GM23338 (cell line): Measurements from ENCODE around the gene ZMYM4. TPM values are rescaled to one million over a fixed set of nuclear protein-coding genes. Genes with fewer than 3 reads are reported as not detected.
"Not testable (repeated sequence)": the region's sequence is repeated elsewhere in the genome, so short reads cannot be mapped to it uniquely, and the experiment has no call there.

Experiments
- ATAC-seq: fragments of 200-7000 bp; cut with Tn5 transposase; 3 replicates; pipeline ENCODE4 v1.9.1; 2020
- DNase-seq: peaks from one replicate; pipeline ENCODE4 v3.0.0-alpha.2; 2015; ENCODE audit warnings: low spot score
- H2AFZ ChIP-seq: fragments of 200-600 bp; sonication (generic); 2 replicates; pipeline ENCODE4 v1.8.0; 2016; ENCODE audit warnings: antibody characterized with exemption, mild to moderate bottlenecking, moderate library complexity
- H3F3A ChIP-seq: fragments of 200-600 bp; sonication (generic); replicated peaks from 2 replicates; pipeline ENCODE4 v1.8.0; 2017; ENCODE audit warnings: antibody characterized with exemption, mixed run types, low read depth
- H3K27ac ChIP-seq: fragments of 200-600 bp; sonication (generic); 2 replicates; pipeline ENCODE4 v1.6.1; 2016; ENCODE audit warnings: low read depth
- H3K27me3 ChIP-seq: fragments of 200-600 bp; sonication (generic); 2 replicates; pipeline ENCODE4 v1.8.0; 2016; ENCODE audit warnings: mild to moderate bottlenecking, mixed run types, moderate library complexity; ENCODE audit not compliant: insufficient read depth
- H3K36me3 ChIP-seq: fragments of 200-600 bp; sonication (generic); 2 replicates; pipeline ENCODE4 v1.8.0; 2016; ENCODE audit warnings: mild to moderate bottlenecking; ENCODE audit not compliant: insufficient read depth
- H3K4me1 ChIP-seq: fragments of 200-600 bp; sonication (generic); 2 replicates; pipeline ENCODE4 v1.8.0; 2016; ENCODE audit warnings: mild to moderate bottlenecking, moderate library complexity; ENCODE audit not compliant: insufficient read depth
- H3K4me2 ChIP-seq: fragments of 200-600 bp; sonication (generic); 2 replicates; pipeline ENCODE4 v1.7.1; 2017; ENCODE audit warnings: mixed run types
- H3K4me3 ChIP-seq: fragments of 200-600 bp; sonication (generic); 2 replicates; pipeline ENCODE4 v1.6.1; 2016; ENCODE audit warnings: mixed run types
- H3K79me2 ChIP-seq: fragments of 200-600 bp; sonication (generic); replicated peaks from 2 replicates; pipeline ENCODE4 v1.8.0; 2017; ENCODE audit warnings: mild to moderate bottlenecking; ENCODE audit not compliant: insufficient read depth
- H3K9me2 ChIP-seq: fragments of 200-600 bp; sonication (generic); 2 replicates; pipeline ENCODE4 v1.8.0; 2017; ENCODE audit not compliant: insufficient read depth
- H4K20me1 ChIP-seq: fragments of 200-600 bp; sonication (generic); replicated peaks from 2 replicates; pipeline ENCODE4 v1.8.0; 2017; ENCODE audit warnings: mild to moderate bottlenecking; ENCODE audit not compliant: insufficient read depth
- H3K27ac Mint-ChIP-seq: 2 replicates; pipeline ENCODE4 v1.8.0; 2020; ENCODE audit warnings: inconsistent platforms, mild to moderate bottlenecking, moderate library complexity, mixed read lengths
- H3K27me3 Mint-ChIP-seq: 3 replicates; pipeline ENCODE4 v1.8.0; 2022; ENCODE audit warnings: low read depth, mild to moderate bottlenecking, moderate library complexity, mixed read lengths, inconsistent platforms; ENCODE audit not compliant: insufficient read depth, poor library complexity
- H3K36me3 Mint-ChIP-seq: 3 replicates; pipeline ENCODE4 v1.8.0; 2021; ENCODE audit warnings: low read depth, mild to moderate bottlenecking, inconsistent platforms, moderate library complexity, mixed read lengths
- H3K4me1 Mint-ChIP-seq: 3 replicates; pipeline ENCODE4 v1.8.0; 2020; ENCODE audit warnings: mild to moderate bottlenecking, inconsistent platforms, mixed read lengths
- H3K4me3 Mint-ChIP-seq: 3 replicates; pipeline ENCODE4 v1.8.0; 2021; ENCODE audit warnings: moderate library complexity, mild to moderate bottlenecking, inconsistent platforms, mixed read lengths
- H3K9me3 Mint-ChIP-seq: 3 replicates; pipeline ENCODE4 v1.8.0; 2020; ENCODE audit warnings: moderate library complexity, mild to moderate bottlenecking, inconsistent platforms, mixed read lengths
- CREB1 ChIP-seq: fragments of 250-450 bp; sonication (Bioruptor Pico); IDR thresholded peaks from 2 replicates; pipeline ENCODE4 v1.5.0; 2020; ENCODE audit warnings: low read depth, mild to moderate bottlenecking, moderate library complexity
- ETS1 ChIP-seq: IDR thresholded peaks from 2 replicates; pipeline ENCODE4 v1.6.1; 2016; ENCODE audit warnings: antibody characterized with exemption
- EZH2 ChIP-seq: fragments of 200-600 bp; sonication (generic); IDR thresholded peaks from one replicate; pipeline ENCODE4 v1.8.0; 2017; ENCODE audit warnings: antibody characterized with exemption, mild to moderate bottlenecking, low read depth; ENCODE audit not compliant: unreplicated experiment
- EZH2phosphoT487 ChIP-seq: fragments of 200-600 bp; sonication (generic); IDR thresholded peaks from one replicate; pipeline ENCODE4 v1.8.1; 2018; ENCODE audit warnings: antibody characterized with exemption; ENCODE audit not compliant: unreplicated experiment
- JUNB ChIP-seq: IDR thresholded peaks from one replicate; pipeline ENCODE4 v1.6.1; 2016; ENCODE audit warnings: antibody characterized with exemption; ENCODE audit not compliant: unreplicated experiment
- NANOG ChIP-seq: IDR thresholded peaks from 2 replicates; pipeline ENCODE4 v1.6.1; 2016; ENCODE audit warnings: antibody characterized with exemption, borderline replicate concordance
- POLR2AphosphoS5 ChIP-seq: IDR thresholded peaks from 2 replicates; pipeline ENCODE4 v1.6.1; 2016; ENCODE audit warnings: antibody characterized with exemption, low read depth
- REST ChIP-seq: IDR thresholded peaks from one replicate; pipeline ENCODE4 v1.6.1; 2018; ENCODE audit warnings: antibody characterized with exemption; ENCODE audit not compliant: unreplicated experiment
- STAT1 ChIP-seq: IDR thresholded peaks from one replicate; pipeline ENCODE4 v1.6.1; 2016; ENCODE audit warnings: antibody characterized with exemption; ENCODE audit not compliant: unreplicated experiment
- ZNF331 ChIP-seq: fragments of 250-450 bp; sonication (Bioruptor Pico); IDR thresholded peaks from 2 replicates; pipeline ENCODE4 v1.5.0; 2020; ENCODE audit warnings: low read depth, mild to moderate bottlenecking, moderate library complexity
- ZNF462 ChIP-seq: fragments of 250-450 bp; sonication (Bioruptor Pico); IDR thresholded peaks from 2 replicates; pipeline ENCODE4 v1.5.0; 2020; ENCODE audit warnings: mild to moderate bottlenecking, moderate library complexity
- polyA plus RNA-seq: library from polyadenylated mRNA; unstranded; fragments of >200 nt; fragmentation: Nextera tagmentation; extraction: Ambion mirVana; gene quantifications from 2 replicates; pipeline ENCODE4 v1.2.1, GENCODE V29; 2016
- total RNA-seq: library from RNA; depleted of rRNA; stranded (reverse); fragments of >200 nt; shearing (Covaris generic); gene quantifications from 2 replicates; pipeline ENCODE4 v1.2.3, GENCODE V29; 2014

The ZMYM4 gene
- total and polyA plus RNA-seq, 2 experiments from 2014 or later = 65.4 to 68.5 TPM

- not testable (repeated sequence) for H3K27ac ChIP-seq, H3K36me3 ChIP-seq, H3K27ac Mint-ChIP-seq, H3K9me3 Mint-ChIP-seq, DNase-seq, H3F3A ChIP-seq, H3K36me3 Mint-ChIP-seq, H3K9me2 ChIP-seq, H2AFZ ChIP-seq, H3K4me3 Mint-ChIP-seq, H3K4me1 Mint-ChIP-seq, ATAC-seq, H3K4me1 ChIP-seq, H3K4me3 ChIP-seq, H3K79me2 ChIP-seq, H4K20me1 ChIP-seq, H3K27me3 Mint-ChIP-seq, H3K27me3 ChIP-seq, H3K4me2 ChIP-seq
These were observed 31.7 kb upstream of the ZMYM4 start for GRCh38 chr1:35236772-35237171.

- no peak overlapping the region for H3K27ac Mint-ChIP-seq
- H3K9me2 ChIP-seq = no peaks in the 10 kb centered on the region
- no peak for ATAC-seq
- no peaks in the 10 kb centered on the region for H3K9me3 Mint-ChIP-seq
- TF ChIP-seq CREB1 = no peak
- no peak for TF ChIP-seq ETS1
- TF ChIP-seq NANOG = no peak
- no peak for TF ChIP-seq ZNF331 (CRISPR knock-in tag)
- no peak for TF ChIP-seq STAT1
- no peak for TF ChIP-seq REST
- no peak for TF ChIP-seq JUNB
- TF ChIP-seq EZH2 = no peak
- no peak for TF ChIP-seq EZH2phosphoT487
- no peak for TF ChIP-seq POLR2AphosphoS5
- no peak for TF ChIP-seq ZNF462 (CRISPR knock-in tag)
- H3K27me3 Mint-ChIP-seq = peaks cover 3% of the 10 kb centered on the region
- H3K27me3 ChIP-seq = no peaks in the 10 kb centered on the region
- H3K27ac ChIP-seq = no peak overlapping the region
- no peak overlapping the region for H2AFZ ChIP-seq
- no peaks in the 10 kb centered on the region for H3K36me3 Mint-ChIP-seq
- DNase-seq = no peak
- H3K79me2 ChIP-seq = no peaks in the 10 kb centered on the region
- no peaks in the 10 kb centered on the region for H4K20me1 ChIP-seq
- no peak overlapping the region for H3K4me3 Mint-ChIP-seq
- no peaks in the 10 kb centered on the region for H3K4me1 ChIP-seq
- no peaks in the 10 kb centered on the region for H3K4me1 Mint-ChIP-seq
- no peaks in the 10 kb centered on the region for H3F3A ChIP-seq
- no peaks in the 10 kb centered on the region for H3K36me3 ChIP-seq
- H3K4me2 ChIP-seq = no peak overlapping the region
- H3K4me3 ChIP-seq = no peak overlapping the region
These were observed 24.8 kb upstream of the ZMYM4 start for GRCh38 chr1:35243691-35244090.
